Thymus (tissue), 11 donors: ENCODE results near the gene ATN1. TPM values are rescaled to one million over a fixed set of nuclear protein-coding genes. Genes with fewer than 3 reads are reported as not detected.
"Not testable (repeated sequence)": the region's sequence is repeated elsewhere in the genome, so short reads cannot be mapped to it uniquely, and the experiment has no call there.

Experiments
- DNase-seq, 9 donors: peaks; one replicate each; pipeline ENCODE4 v3.0.0-alpha.2; 2013; ENCODE audit warnings: low spot score in 9 of 9, low read depth in 6 of 9, missing footprints in 1 of 9
- H3K27ac ChIP-seq, 2 donors: one replicate each; pipeline ENCODE4 v1.5.1; 2013; ENCODE audit warnings: control low read depth in 1 of 2, low read depth in 1 of 2, low read length in 1 of 2, mild to moderate bottlenecking in 1 of 2, moderate library complexity in 1 of 2
- H3K27me3 ChIP-seq, 2 donors: one replicate each; pipeline ENCODE4 v1.5.1; 2013; ENCODE audit warnings: low read length in 1 of 2; ENCODE audit not compliant: control insufficient read depth in 2 of 2, insufficient read depth in 1 of 2
- H3K36me3 ChIP-seq, 2 donors: one replicate each; pipeline ENCODE4 v1.5.1; 2013; ENCODE audit warnings: low read length in 1 of 2, mild to moderate bottlenecking in 1 of 2, moderate library complexity in 1 of 2; ENCODE audit not compliant: control insufficient read depth in 2 of 2, insufficient read depth in 2 of 2
- H3K4me1 ChIP-seq, 2 donors: one replicate each; pipeline ENCODE4 v1.5.1; 2013; ENCODE audit warnings: low read length in 2 of 2; ENCODE audit not compliant: control insufficient read depth in 2 of 2, insufficient read depth in 2 of 2
- H3K4me3 ChIP-seq, 2 donors: one replicate each; pipeline ENCODE4 v1.5.1; 2013; ENCODE audit warnings: low read length in 2 of 2, control low read depth in 1 of 2, mild to moderate bottlenecking in 1 of 2
- H3K9me3 ChIP-seq, 2 donors: one replicate each; pipeline ENCODE4 v1.5.1; 2013; ENCODE audit warnings: low read length in 1 of 2, mild to moderate bottlenecking in 1 of 2; ENCODE audit not compliant: control insufficient read depth in 2 of 2, insufficient read depth in 1 of 2
- WGBS: extraction: QIAGEN DNeasy Blood & Tissue Kit; methylation state at CpG from one replicate; pipeline ENCODE4 v1.1.7; 2013; 5-methylcytosine and 5-hydroxymethylcytosine counted together
- polyA plus RNA-seq: library from polyadenylated mRNA; stranded (reverse); fragments of 200-250 nt; gene quantifications from one replicate; pipeline ENCODE4 v1.2.3, GENCODE V29; 2013
- total RNA-seq: library from RNA; stranded (reverse); fragments of 120-200 nt; gene quantifications from one replicate; pipeline ENCODE4 v1.2.4, GENCODE V29; 2013
- donor health status: healthy.

The ATN1 gene
- total and polyA plus RNA-seq, 2 donors: 1.6 to 30.3 TPM

DNA sequence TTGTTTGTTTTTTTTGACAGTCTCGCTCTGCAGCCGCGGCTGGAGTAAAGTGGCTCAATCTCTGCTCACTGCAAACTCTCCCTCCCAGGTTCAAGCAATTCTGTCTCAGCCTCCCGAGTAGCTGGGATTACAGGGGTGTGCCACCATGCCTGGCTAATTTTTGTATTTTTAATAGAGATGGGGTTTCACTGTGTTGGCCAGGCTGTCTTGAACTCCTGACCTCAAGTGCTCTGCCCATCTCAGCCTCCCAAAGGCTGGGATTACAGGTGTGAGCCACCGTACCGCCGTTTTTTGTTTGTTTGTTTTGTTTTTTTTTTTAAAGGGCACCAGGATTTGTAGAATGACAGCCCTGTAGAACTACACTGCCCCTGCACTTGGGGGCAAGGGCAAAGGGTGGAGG lies 39.0 kb upstream of the ATN1 start:
- H3K4me3 ChIP-seq, H3K27me3 ChIP-seq, H3K27ac ChIP-seq, DNase-seq, H3K9me3 ChIP-seq: not testable (repeated sequence)
- WGBS: 94% methylated on average over 7 of the region's 7 CpGs
- H3K4me1 ChIP-seq: peaks cover 8 to 19% of the 10 kb centered on the region in 2 donors
- peaks cover 6 to 14% of the 10 kb centered on the region in 2 donors for H3K36me3 ChIP-seq

DNA sequence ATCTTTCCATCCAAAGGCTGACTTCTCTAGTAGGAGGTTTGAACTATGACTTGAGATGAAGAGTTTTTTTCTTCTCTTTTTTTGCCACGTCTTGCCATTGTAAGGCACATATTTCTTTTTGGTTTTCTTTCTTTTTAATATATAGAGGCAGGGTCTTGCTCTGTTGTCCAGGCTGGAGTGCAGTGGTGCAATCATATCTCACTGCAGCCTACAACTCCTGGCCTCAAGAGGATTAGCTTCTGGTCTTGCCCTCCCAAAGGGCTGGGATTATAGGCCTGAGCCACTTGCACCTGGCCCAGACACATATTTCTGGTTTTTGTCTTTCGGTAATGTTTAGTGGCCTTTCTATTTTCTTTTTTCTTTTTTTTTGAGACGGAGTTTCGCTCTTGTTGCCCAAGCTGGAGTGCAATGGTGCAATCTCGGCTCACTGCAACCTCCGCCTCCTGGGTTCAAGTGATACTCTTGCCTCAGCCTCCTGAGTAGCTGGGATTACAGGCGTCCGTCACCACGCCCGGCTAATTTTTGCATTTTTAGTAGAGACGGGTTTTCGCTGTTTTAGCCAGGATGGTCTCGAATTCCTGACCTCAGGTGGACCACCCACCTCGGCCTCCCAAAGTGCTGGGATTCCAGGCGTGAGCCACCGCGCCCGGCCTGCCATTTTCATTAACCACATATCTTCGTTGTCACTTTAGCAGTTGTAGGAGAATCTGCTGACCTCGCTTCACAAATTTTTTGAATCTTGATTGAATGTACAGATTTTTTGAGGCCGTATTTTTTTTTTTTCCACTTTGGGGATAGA lies 37.8 kb upstream of the ATN1 start:
- 98% methylated on average over 21 of the region's 21 CpGs for WGBS
- not testable (repeated sequence) for H3K4me3 ChIP-seq

DNA sequence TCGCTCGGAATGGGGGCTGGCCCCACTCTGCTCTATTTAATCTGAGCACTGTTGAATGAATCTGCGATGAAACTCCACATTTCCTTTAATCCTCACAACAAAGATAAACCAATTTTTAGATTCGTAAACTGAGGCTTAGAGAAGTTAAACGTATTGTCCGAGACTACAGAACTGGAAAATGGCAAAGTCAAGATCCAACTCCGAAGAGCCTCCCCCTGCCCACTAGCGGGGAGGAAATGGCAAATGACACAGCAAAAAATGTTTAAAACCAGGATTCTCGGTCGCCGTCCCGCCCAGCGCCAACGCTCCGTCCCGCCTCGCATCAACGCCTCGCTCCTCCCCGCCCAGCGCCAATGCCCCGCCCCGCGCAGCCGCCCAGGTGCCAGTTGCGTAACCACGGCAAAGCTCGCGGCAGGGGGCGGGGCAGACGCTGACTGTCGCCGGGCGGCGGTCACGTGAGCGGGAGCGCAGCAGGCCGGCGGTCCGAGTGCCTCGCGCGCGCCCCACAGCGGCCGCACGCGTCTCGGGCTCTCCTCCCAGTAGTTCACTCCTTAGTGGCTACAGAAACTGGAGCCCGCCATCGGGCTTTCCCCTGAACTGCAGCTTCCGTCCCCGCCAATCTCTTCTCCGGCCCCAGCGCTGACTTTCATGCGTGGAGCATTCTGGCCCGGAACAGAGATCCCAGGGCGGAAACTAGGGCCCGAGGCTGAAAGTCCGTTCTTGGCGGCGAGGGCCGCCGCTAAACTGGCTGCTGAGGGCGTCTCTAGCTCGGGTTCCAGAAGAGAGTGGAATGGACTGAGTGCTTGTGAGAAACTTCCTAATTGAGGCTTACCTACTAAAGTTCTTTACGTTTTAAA lies 36.7 kb upstream of the ATN1 start:
- 3% methylated on average over 68 of the region's 68 CpGs for WGBS
- peak overlapping the region; percentile 59 to 80 for H3K4me3 ChIP-seq

More for the DNA sequence above, 37.8 kb upstream of the ATN1 start:
- DNase-seq, H3K36me3 ChIP-seq, H3K27me3 ChIP-seq, H3K9me3 ChIP-seq: not testable (repeated sequence)
- Histone ChIP-seq H3K4me1 (peaks cover 8 to 19% of the 10 kb centered on the region in 2 donors), H3K27ac (peak overlapping the region in 1 of 2 donors; percentile 90)

DNA sequence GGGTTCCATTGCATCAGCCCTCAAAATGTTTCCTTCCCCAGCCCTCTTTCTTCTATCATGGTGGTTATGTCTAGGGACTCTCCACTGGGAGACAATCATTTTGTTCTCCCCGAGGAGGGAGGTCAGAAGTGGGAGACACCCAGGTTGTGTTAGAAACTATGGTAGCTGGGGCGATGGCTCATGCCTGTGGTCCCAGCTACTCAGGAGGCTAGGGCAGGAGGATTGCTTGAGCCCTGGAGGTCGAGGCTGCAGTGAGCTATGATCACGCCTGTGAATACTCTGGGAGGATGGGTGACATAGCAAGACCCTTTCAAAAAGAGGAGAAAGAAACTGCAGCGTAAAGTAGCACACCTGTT lies 36.1 kb upstream of the ATN1 start:
- peak overlapping the region; percentile 94 to 96 for H3K27ac ChIP-seq
- H3K27me3 ChIP-seq: no peaks in the 10 kb centered on the region
- H3K9me3 ChIP-seq: no peaks in the 10 kb centered on the region
- peaks cover 8 to 19% of the 10 kb centered on the region in 2 donors for H3K4me1 ChIP-seq
- peak overlapping the region; percentile 59 to 80 for H3K4me3 ChIP-seq
- H3K36me3 ChIP-seq: no peaks in the 10 kb centered on the region
- WGBS: 88% methylated on average over 5 of the region's 5 CpGs
- no peak for DNase-seq

More for the DNA sequence above, 36.7 kb upstream of the ATN1 start:
- Histone ChIP-seq H3K27me3 (no peaks in the 10 kb centered on the region), H3K9me3 (no peaks in the 10 kb centered on the region), H3K36me3 (no peaks in the 10 kb centered on the region), H3K27ac (peak overlapping the region; percentile 94 to 96), H3K4me1 (peaks cover 8 to 19% of the 10 kb centered on the region in 2 donors)
- peak; percentile 72 to 98 (median 95) for DNase-seq

DNA sequence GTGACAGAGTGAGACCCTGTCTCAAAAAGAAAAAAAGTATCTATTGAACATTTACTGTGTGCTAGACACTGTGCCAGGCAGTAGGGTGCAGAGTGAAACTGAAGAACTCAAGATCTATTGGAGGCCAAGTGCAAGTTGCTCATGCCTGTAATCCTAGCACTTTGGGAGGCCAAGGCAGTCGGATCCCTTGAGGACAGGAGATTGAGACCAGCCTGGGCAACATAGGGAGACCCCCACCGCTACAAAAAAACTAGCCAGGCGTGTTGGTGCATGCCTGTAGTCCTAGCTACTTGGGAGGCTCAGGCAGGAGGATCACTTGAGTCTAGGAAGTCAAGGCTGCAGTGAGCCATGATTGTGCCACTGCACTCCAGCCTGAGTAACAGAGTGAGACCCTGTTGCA lies 35.1 kb upstream of the ATN1 start:
- not testable (repeated sequence) for H3K27me3 ChIP-seq, H3K36me3 ChIP-seq, H3K4me3 ChIP-seq, H3K27ac ChIP-seq, DNase-seq, H3K9me3 ChIP-seq
- 95% methylated on average over 3 of the region's 3 CpGs for WGBS
- peaks cover 8 to 19% of the 10 kb centered on the region in 2 donors for H3K4me1 ChIP-seq

DNA sequence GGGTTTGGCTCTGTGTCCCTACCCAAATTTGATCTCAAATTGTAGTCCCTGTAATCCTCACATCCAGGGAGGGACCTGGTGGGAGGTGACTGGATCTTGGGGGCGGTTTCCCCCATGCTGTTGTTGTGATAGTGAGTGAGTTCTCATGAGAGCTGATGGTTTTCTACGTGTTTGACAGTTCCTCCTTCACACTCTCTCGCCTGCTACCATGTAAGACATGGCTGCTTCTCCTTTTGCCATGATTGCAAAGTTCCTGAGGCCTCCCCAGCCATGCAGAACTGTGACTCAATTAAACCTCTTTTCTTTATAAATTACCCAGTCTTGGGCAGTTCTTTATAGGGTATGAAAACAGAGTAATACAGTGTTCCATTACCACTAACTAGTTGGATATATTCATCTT lies 33.4 kb upstream of the ATN1 start:
- DNase-seq: no peak
- 96% methylated on average over 3 of the region's 3 CpGs for WGBS
- Histone ChIP-seq H3K36me3 (no peaks in the 10 kb centered on the region), H3K4me3 (no peak overlapping the region), H3K4me1 (peaks cover 8 to 19% of the 10 kb centered on the region in 2 donors), H3K9me3 (no peaks in the 10 kb centered on the region), H3K27ac (no peak overlapping the region), H3K27me3 (no peaks in the 10 kb centered on the region)

DNA sequence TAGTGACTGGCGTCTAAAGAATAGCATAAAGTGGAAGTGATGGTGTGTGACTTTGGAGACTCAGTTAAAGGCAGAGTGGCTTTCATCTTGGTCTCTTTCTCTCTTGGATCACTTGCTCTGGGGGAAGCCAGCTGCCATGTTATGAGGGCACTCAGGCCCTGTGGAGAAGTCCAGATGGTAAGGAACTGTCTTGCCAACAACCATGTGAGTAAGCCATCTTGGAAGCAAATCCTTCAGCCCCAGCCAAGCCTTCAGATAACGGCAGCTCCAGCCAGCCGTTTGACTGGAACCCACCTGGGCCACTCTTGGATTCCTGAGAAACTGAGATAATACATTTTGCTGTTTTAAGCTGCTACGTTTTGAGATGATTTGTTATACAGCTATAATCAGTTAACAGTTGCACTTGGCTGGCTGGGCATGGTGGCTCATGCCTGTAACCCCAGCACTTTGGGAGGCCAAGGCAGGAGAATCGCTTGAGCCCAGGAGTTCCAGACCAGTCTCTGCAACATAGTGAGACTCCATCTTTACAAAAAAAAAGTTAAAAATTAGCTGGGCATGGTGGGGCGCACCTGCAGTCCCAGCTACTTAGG lies 30.8 kb upstream of the ATN1 start:
- WGBS: 97% methylated on average over 6 of the region's 6 CpGs
- H3K9me3 ChIP-seq: no peaks in the 10 kb centered on the region
- no peak for DNase-seq
- H3K27ac ChIP-seq: no peak overlapping the region
- H3K4me3 ChIP-seq: no peak overlapping the region
- H3K27me3 ChIP-seq: no peaks in the 10 kb centered on the region
- no peaks in the 10 kb centered on the region for H3K36me3 ChIP-seq
- peaks cover 0 to 7% of the 10 kb centered on the region in 2 donors for H3K4me1 ChIP-seq

DNA sequence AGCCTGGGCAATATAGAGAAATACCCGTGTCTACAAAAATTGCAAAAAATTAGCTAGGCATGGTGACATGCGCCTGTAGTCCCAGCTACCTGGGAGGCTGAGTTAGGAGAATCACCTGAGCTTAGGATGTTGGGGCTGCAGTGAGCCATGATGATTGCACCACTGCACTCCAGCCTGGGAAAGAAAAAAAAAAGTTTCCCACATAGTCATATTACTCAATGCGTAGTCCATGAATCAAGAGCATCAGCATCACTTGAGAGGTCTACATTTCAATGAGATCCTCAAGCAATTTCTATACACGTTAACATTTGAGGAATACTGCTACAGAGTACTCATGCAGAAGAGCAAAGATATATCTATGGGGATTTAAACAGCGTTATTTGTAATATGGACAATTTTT lies 28.3 kb upstream of the ATN1 start:
- peaks cover 4 to 7% of the 10 kb centered on the region in 2 donors for H3K4me1 ChIP-seq
- no peaks in the 10 kb centered on the region for H3K9me3 ChIP-seq
- H3K27me3 ChIP-seq: no peaks in the 10 kb centered on the region
- H3K27ac ChIP-seq: no peak overlapping the region
- DNase-seq: no peak
- no peaks in the 10 kb centered on the region for H3K36me3 ChIP-seq
- 72% methylated on average over 5 of the region's 5 CpGs for WGBS
- H3K4me3 ChIP-seq: no peak overlapping the region
